GM18526 (cell line): ENCODE data around the gene MMP2.

Source experiments
- POLR2A ChIP-seq: IDR thresholded peaks from 3 replicates; pipeline ENCODE4 v1.6.1; 2011; ENCODE audit not compliant: insufficient read length; ENCODE audit errors: extremely low read depth

The MMP2 gene

DNA sequence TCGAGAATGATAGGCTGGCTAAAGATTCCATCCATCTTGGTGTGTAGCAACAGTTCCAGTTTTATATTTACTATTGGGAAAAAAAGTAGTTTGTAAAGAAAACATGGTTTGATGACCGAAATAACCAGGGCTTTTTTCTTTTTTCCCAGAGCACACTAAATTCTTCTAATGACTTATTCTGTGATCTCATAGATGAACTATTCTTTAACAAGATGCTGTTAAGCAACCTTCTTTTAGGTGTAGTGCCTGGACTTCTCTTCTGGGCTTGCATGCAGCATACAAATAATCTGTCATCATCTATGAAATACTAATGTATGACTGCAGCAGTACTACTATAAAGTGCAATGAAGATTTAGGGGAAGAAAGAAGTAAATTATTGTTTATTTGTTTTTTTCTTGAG lies 76.4 kb downstream of the MMP2 start:
- TF ChIP-seq POLR2A, result no peak
